ENCODE results near the gene FMN2.
"Not testable (repeated sequence)": the region's sequence is repeated elsewhere in the genome, so short reads cannot be mapped to it uniquely, and the experiment has no call there.

The FMN2 gene

GRCh38 chr1:240145120-240145519 is 53.4 kb downstream of the FMN2 start:
- no peak for DNase-seq

- no peak for DNase-seq
Observed at GRCh38 chr1:240148333-240148732, 56.6 kb downstream of the FMN2 start.

- DNase-seq, result no peak
Observed at GRCh38 chr1:240149484-240150094, 57.9 kb downstream of the FMN2 start.

GRCh38 chr1:240151136-240151735 is 59.6 kb downstream of the FMN2 start:
- no peak for DNase-seq

- no peak for DNase-seq
Observed at GRCh38 chr1:240152611-240153297, 61.1 kb downstream of the FMN2 start.

- no peak for DNase-seq
Observed at GRCh38 chr1:240155605-240156004, 63.9 kb downstream of the FMN2 start.

- DNase-seq, result no peak
Observed at GRCh38 chr1:240164742-240165141, 73.1 kb downstream of the FMN2 start.

- no peak for DNase-seq
Observed at GRCh38 chr1:240169188-240169587, 77.5 kb downstream of the FMN2 start.

- DNase-seq, result no peak
Observed at GRCh38 chr1:240170266-240170665, 78.6 kb downstream of the FMN2 start.

- no peak for DNase-seq
Observed at GRCh38 chr1:240170806-240171205, 79.1 kb downstream of the FMN2 start.

GRCh38 chr1:240171907-240172306 is 80.2 kb downstream of the FMN2 start:
- DNase-seq, result no peak

- no peak for DNase-seq
Observed at GRCh38 chr1:240173836-240174235, 82.2 kb downstream of the FMN2 start.

- DNase-seq, result no peak
Observed at GRCh38 chr1:240174734-240175133, 83.1 kb downstream of the FMN2 start.

- no peak for DNase-seq
Observed at GRCh38 chr1:240178366-240178765, 86.7 kb downstream of the FMN2 start.

GRCh38 chr1:240184682-240185081 is 93.0 kb downstream of the FMN2 start:
- not testable (repeated sequence) for DNase-seq

- DNase-seq, result no peak
Observed at GRCh38 chr1:240188139-240188538, 96.5 kb downstream of the FMN2 start.

GRCh38 chr1:240189386-240189989 is 97.8 kb downstream of the FMN2 start:
- peak in 1 of 6 experiments; percentile 1 for DNase-seq

GRCh38 chr1:240190881-240191401 is 99.3 kb downstream of the FMN2 start:
- no peak for DNase-seq

GRCh38 chr1:240192851-240193250 is 101.2 kb downstream of the FMN2 start:
- DNase-seq, result no peak

- DNase-seq, result no peak
Observed at GRCh38 chr1:240193679-240194078, 102.0 kb downstream of the FMN2 start.

GRCh38 chr1:240194120-240194519 is 102.4 kb downstream of the FMN2 start:
- DNase-seq, result no peak

- no peak for DNase-seq
Observed at GRCh38 chr1:240198376-240198775, 106.7 kb downstream of the FMN2 start.

GRCh38 chr1:240199758-240200645 is 108.3 kb downstream of the FMN2 start:
- DNase-seq, result no peak
